Measurements from ENCODE around the gene NPFFR1.

Gene NPFFR1

GRCh38 chr10:70234668-70235447 is 48.9 kb downstream of the NPFFR1 start:
- H3K4me3 ChIP-seq (ENCODE audit: low read depth, low read length) = no peak overlapping the region
- DNase-seq (ENCODE audit: low read depth) = peak; percentile 38
- TF ChIP-seq CTCF (IDR thresholded peaks at IDR 0.05; ENCODE audit: low read depth, low read length) = no peak
- TF ChIP-seq POLR2A (IDR thresholded peaks at IDR 0.05; ENCODE audit: extremely low read depth, insufficient read length) = no peak
- TF ChIP-seq MYC (IDR thresholded peaks at IDR 0.05; ENCODE audit: low read depth, low read length) = no peak
- no peak for TF ChIP-seq MAX (IDR thresholded peaks at IDR 0.05; ENCODE audit: low read depth, low read length)

GRCh38 chr10:70233939-70234300 is 49.9 kb downstream of the NPFFR1 start:
- TF ChIP-seq MYC (IDR thresholded peaks at IDR 0.05; ENCODE audit: low read depth, low read length) (no peak), MAX (IDR thresholded peaks at IDR 0.05; ENCODE audit: low read depth, low read length) (no peak), CTCF (IDR thresholded peaks at IDR 0.05; ENCODE audit: low read depth, low read length) (no peak), POLR2A (IDR thresholded peaks at IDR 0.05; ENCODE audit: extremely low read depth, insufficient read length) (no peak)
- H3K4me3 ChIP-seq (ENCODE audit: low read depth, low read length) = peak overlapping the region; percentile 84
- DNase-seq (ENCODE audit: low read depth) = no peak

GRCh38 chr10:70233109-70233938 is 50.5 kb downstream of the NPFFR1 start, which contains the start of gene PPA1:
Gene PPA1 (minus strand): TSS chr10:70233429. CDS start chr10:70233327, 102 bp downstream.
- peak; percentile 93 for TF ChIP-seq POLR2A (IDR thresholded peaks at IDR 0.05; ENCODE audit: extremely low read depth, insufficient read length)
- TF ChIP-seq MYC (IDR thresholded peaks at IDR 0.05; ENCODE audit: low read depth, low read length) = peak; percentile 97
- no peak for TF ChIP-seq CTCF (IDR thresholded peaks at IDR 0.05; ENCODE audit: low read depth, low read length)
- TF ChIP-seq MAX (IDR thresholded peaks at IDR 0.05; ENCODE audit: low read depth, low read length) = peak; percentile 98
- DNase-seq (ENCODE audit: low read depth) = peak; percentile 98
- peak within 1 kb of the TSS; percentile 84 for H3K4me3 ChIP-seq (ENCODE audit: low read depth, low read length)

GRCh38 chr10:70232859-70233108 is 51.0 kb downstream of the NPFFR1 start:
- DNase-seq (ENCODE audit: low read depth) = no peak
- peak overlapping the region; percentile 80 for H3K4me3 ChIP-seq (ENCODE audit: low read depth, low read length)
- no peak for TF ChIP-seq CTCF (IDR thresholded peaks at IDR 0.05; ENCODE audit: low read depth, low read length)
- TF ChIP-seq POLR2A (IDR thresholded peaks at IDR 0.05; ENCODE audit: extremely low read depth, insufficient read length) = no peak
- no peak for TF ChIP-seq MYC (IDR thresholded peaks at IDR 0.05; ENCODE audit: low read depth, low read length)
- no peak for TF ChIP-seq MAX (IDR thresholded peaks at IDR 0.05; ENCODE audit: low read depth, low read length)

GRCh38 chr10:70232155-70232858 is 51.5 kb downstream of the NPFFR1 start:
- H3K4me3 ChIP-seq (ENCODE audit: low read depth, low read length) = peak overlapping the region; percentile 80
- peak; percentile 66 for TF ChIP-seq MAX (IDR thresholded peaks at IDR 0.05; ENCODE audit: low read depth, low read length)
- TF ChIP-seq MYC (IDR thresholded peaks at IDR 0.05; ENCODE audit: low read depth, low read length) = peak; percentile 42
- TF ChIP-seq CTCF (IDR thresholded peaks at IDR 0.05; ENCODE audit: low read depth, low read length) = no peak

More at GRCh38 chr10:70232155-70232858, 51.5 kb downstream of the NPFFR1 start:
- DNase-seq (ENCODE audit: low read depth) = peak; percentile 68

Measured in NB4 (cell line).